AG09309 (cell line): ENCODE results near the gene FLT3LG.

Source experiments
- DNase-seq: peaks from one replicate; pipeline ENCODE4 v3.0.0-alpha.2; 2010; ENCODE audit warnings: low read depth
- H3K4me3 ChIP-seq: 2 replicates; pipeline ENCODE4 v1.5.1; 2011; ENCODE audit warnings: mild to moderate bottlenecking, low read depth, low read length, moderate library complexity; ENCODE audit not compliant: control insufficient read depth
- TF ChIP-seq, protein P1 (sequence below): IDR thresholded peaks from 2 replicates; pipeline ENCODE4 v1.5.1; 2011; ENCODE audit warnings: mild to moderate bottlenecking, low read depth, low read length, inconsistent platforms; ENCODE audit not compliant: insufficient read depth, control insufficient read depth; ENCODE audit errors: missing control alignments

FLT3LG gene

GRCh38 chr19:49488046-49488862 is 14.2 kb downstream of the FLT3LG start:
- TF ChIP-seq, protein P1, sequence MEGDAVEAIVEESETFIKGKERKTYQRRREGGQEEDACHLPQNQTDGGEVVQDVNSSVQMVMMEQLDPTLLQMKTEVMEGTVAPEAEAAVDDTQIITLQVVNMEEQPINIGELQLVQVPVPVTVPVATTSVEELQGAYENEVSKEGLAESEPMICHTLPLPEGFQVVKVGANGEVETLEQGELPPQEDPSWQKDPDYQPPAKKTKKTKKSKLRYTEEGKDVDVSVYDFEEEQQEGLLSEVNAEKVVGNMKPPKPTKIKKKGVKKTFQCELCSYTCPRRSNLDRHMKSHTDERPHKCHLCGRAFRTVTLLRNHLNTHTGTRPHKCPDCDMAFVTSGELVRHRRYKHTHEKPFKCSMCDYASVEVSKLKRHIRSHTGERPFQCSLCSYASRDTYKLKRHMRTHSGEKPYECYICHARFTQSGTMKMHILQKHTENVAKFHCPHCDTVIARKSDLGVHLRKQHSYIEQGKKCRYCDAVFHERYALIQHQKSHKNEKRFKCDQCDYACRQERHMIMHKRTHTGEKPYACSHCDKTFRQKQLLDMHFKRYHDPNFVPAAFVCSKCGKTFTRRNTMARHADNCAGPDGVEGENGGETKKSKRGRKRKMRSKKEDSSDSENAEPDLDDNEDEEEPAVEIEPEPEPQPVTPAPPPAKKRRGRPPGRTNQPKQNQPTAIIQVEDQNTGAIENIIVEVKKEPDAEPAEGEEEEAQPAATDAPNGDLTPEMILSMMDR = no peak
- DNase-seq = no peak
- H3K4me3 ChIP-seq = peak overlapping the region; percentile 68

DNA sequence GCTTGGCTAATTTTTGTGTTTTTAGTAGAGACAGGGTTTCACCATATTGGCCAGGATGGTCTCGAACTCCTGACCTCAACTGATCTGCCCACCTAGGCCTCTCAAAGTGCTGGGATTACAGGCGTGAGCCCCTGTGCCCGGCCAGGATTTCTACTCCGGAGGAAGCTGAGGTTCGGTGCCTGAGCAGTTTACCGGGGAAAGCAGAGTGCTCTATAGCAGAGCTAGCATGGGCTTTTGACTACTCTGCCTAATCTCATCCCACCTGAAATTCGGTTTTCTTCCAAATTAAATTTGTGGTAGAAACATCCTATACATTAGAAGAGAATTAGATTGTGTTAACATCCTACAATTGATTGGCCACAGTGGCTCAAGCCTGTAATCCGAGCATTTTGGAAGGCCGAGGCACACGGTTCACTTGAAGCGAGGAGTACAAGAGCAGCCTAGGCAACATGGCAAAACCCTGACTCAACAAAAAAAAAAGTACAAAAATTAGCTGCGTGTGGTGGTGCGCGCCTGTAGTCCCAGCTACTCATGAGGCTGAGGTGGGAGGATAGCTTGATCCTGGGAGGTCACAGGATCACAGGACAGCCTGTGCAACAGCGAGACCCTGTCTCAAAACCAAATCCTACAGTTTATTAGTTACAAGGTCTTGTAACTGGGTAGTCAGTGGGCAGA is 15.0 kb downstream of the FLT3LG start:
- no peak for DNase-seq
- TF ChIP-seq, protein P1 = no peak
- H3K4me3 ChIP-seq = peak overlapping the region; percentile 68

GRCh38 chr19:49489601-49490167 is 15.7 kb downstream of the FLT3LG start:
- peak overlapping the region; percentile 68 for H3K4me3 ChIP-seq
- DNase-seq = no peak
- TF ChIP-seq, protein P1 = no peak

DNA sequence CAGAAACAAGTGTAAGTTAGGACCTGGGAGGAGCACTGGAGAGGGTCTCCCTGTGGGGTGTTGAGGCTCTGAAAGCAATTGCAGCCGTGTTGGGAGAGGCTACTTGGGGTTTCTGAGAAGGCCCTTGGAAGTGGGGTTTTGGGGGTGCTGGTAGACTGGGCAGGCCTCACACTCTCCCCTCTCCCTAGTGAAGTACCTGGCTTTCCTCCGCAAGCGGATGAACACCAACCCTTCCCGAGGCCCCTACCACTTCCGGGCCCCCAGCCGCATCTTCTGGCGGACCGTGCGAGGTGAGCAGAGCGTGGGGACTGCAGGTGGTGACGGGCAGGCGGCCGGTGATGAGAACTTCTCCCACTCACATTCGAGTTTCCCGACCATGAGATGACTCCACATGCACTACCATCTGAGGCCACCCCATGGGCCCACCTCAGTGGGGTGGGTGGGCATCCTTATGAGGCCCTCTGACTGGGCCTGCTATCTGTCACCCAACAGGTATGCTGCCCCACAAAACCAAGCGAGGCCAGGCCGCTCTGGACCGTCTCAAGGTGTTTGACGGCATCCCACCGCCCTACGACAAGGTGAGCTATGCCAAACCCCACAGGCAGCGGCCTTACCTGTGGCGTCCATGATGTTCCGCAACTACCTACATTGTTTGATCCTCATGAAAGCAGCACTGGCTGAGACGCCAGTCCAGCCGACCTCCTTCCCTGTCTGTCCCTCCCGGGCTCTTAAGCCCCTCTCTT is 16.4 kb downstream of the FLT3LG start:
- TF ChIP-seq, protein P1 = no peak
- no peak for DNase-seq
- H3K4me3 ChIP-seq = no peak overlapping the region

GRCh38 chr19:49491030-49491803 is 17.2 kb downstream of the FLT3LG start:
- no peak for DNase-seq
- TF ChIP-seq, protein P1 = no peak

More at GRCh38 chr19:49491030-49491803, 17.2 kb downstream of the FLT3LG start:
- no peak overlapping the region for H3K4me3 ChIP-seq
